Neural cell (in vitro differentiated cells): ENCODE measurements around the gene GALNT3. TPM values are rescaled to one million over a fixed set of nuclear protein-coding genes. Genes with fewer than 3 reads are reported as not detected.

Experiments
- H2AFZ ChIP-seq: fragments of 200-600, 300-800 bp; sonication (generic), shearing (Covaris generic); 2 replicates; pipeline ENCODE4 v1.6.0; 2014; ENCODE audit warnings: low read depth, mild to moderate bottlenecking, antibody characterized with exemption, low read length, moderate library complexity
- H3F3A ChIP-seq: fragments of 200-600 bp; shearing (Covaris generic); 2 replicates; pipeline ENCODE4 v1.6.1; 2016; ENCODE audit warnings: mild to moderate bottlenecking, moderate library complexity, mixed read lengths, antibody characterized with exemption, low read length; ENCODE audit not compliant: insufficient read depth, poor library complexity, severe bottlenecking
- H3K27ac ChIP-seq: fragments of 200-600, 300-800 bp; sonication (generic), shearing (Covaris generic); 2 replicates; pipeline ENCODE4 v1.5.1; 2014; ENCODE audit warnings: mild to moderate bottlenecking, low read length, moderate library complexity
- H3K27me3 ChIP-seq: fragments of 300-800, 200-600 bp; sonication (generic), shearing (Covaris generic); 2 replicates; pipeline ENCODE4 v1.6.0; 2014; ENCODE audit warnings: mild to moderate bottlenecking, low read depth, low read length, moderate library complexity; ENCODE audit not compliant: insufficient read depth
- H3K36me3 ChIP-seq: fragments of 300-800, 200-600 bp; sonication (generic), shearing (Covaris generic); 2 replicates; pipeline ENCODE4 v1.5.1; 2014; ENCODE audit warnings: mild to moderate bottlenecking, antibody characterized with exemption, low read length, moderate library complexity; ENCODE audit not compliant: insufficient read depth
- H3K4me2 ChIP-seq: fragments of 300-800, 200-600 bp; sonication (generic), shearing (Covaris generic); 2 replicates; pipeline ENCODE4 v1.6.0; 2014; ENCODE audit warnings: mild to moderate bottlenecking, low read length
- H3K4me3 ChIP-seq: fragments of 300-800, 200-600 bp; sonication (generic), shearing (Covaris generic); 2 replicates; pipeline ENCODE4 v1.5.1; 2014; ENCODE audit warnings: mild to moderate bottlenecking, low read length, moderate library complexity
- H3K79me2 ChIP-seq: fragments of 200-600 bp; shearing (Covaris generic); replicated peaks from 2 replicates; pipeline ENCODE4 v1.6.0; 2014; ENCODE audit warnings: mild to moderate bottlenecking, low read length, moderate library complexity; ENCODE audit not compliant: insufficient read depth
- H3K9ac ChIP-seq: fragments of 300-800, 200-600 bp; sonication (generic), shearing (Covaris generic); 2 replicates; pipeline ENCODE4 v1.6.1; 2016; ENCODE audit warnings: mild to moderate bottlenecking, low read length, mixed read lengths
- H3K9me2 ChIP-seq: fragments of 200-600 bp; shearing (Covaris generic); 2 replicates; pipeline ENCODE4 v1.6.1; 2016; ENCODE audit warnings: mild to moderate bottlenecking, low read length, mixed read lengths; ENCODE audit not compliant: insufficient read depth
- H3K9me3 ChIP-seq: fragments of 200-600, 300-800 bp; sonication (generic), shearing (Covaris generic); 2 replicates; pipeline ENCODE4 v1.6.1; 2016; ENCODE audit warnings: mild to moderate bottlenecking, mixed run types, low read length, moderate library complexity, mixed read lengths
- H4K20me1 ChIP-seq: fragments of 200-600 bp; shearing (Covaris generic); 2 replicates; pipeline ENCODE4 v1.6.1; 2016; ENCODE audit warnings: mild to moderate bottlenecking, mixed run types; ENCODE audit not compliant: insufficient read depth
- EP300 ChIP-seq: fragments of 450-650 bp; conservative IDR thresholded peaks from 2 replicates; pipeline ENCODE4 v1.6.1; 2014; ENCODE audit warnings: antibody characterized with exemption, mild to moderate bottlenecking, moderate library complexity; ENCODE audit not compliant: poor library complexity, severe bottlenecking
- EZH2 ChIP-seq: fragments of 200-600, 300-800 bp; shearing (Covaris generic), sonication (generic); IDR thresholded peaks from 2 replicates; pipeline ENCODE4 v1.6.1; 2014; ENCODE audit warnings: antibody characterized with exemption, low read length, borderline replicate concordance, mild to moderate bottlenecking; ENCODE audit not compliant: insufficient read depth, poor library complexity, severe bottlenecking
- MXI1 ChIP-seq: fragments of 450-650 bp; conservative IDR thresholded peaks from 2 replicates; pipeline ENCODE4 v1.6.1; 2014; ENCODE audit warnings: antibody characterized with exemption, mild to moderate bottlenecking; ENCODE audit not compliant: poor library complexity, severe bottlenecking
- POLR2AphosphoS5 ChIP-seq: IDR thresholded peaks from 2 replicates; pipeline ENCODE4 v1.6.1; 2012
- RAD21 ChIP-seq: fragments of 450-650 bp; conservative IDR thresholded peaks from 2 replicates; pipeline ENCODE4 v1.6.1; 2014; ENCODE audit warnings: antibody characterized with exemption, mild to moderate bottlenecking, moderate library complexity
- TAF1 ChIP-seq: IDR thresholded peaks from 2 replicates; pipeline ENCODE4 v1.6.1; 2012; ENCODE audit warnings: low read depth
- polyA plus RNA-seq: library from polyadenylated mRNA; depleted of rRNA; stranded (reverse); fragments of >200 nt; gene quantifications from 2 replicates; pipeline ENCODE4 v1.2.3, GENCODE V29; 2014
- TF ChIP-seq, protein P1 (sequence below): IDR thresholded peaks from 2 replicates; pipeline ENCODE4 v1.6.1; 2012; ENCODE audit warnings: borderline replicate concordance

The GALNT3 gene
- polyA plus RNA-seq, 1 donor from 2014 or later, result 3.7 TPM

DNA sequence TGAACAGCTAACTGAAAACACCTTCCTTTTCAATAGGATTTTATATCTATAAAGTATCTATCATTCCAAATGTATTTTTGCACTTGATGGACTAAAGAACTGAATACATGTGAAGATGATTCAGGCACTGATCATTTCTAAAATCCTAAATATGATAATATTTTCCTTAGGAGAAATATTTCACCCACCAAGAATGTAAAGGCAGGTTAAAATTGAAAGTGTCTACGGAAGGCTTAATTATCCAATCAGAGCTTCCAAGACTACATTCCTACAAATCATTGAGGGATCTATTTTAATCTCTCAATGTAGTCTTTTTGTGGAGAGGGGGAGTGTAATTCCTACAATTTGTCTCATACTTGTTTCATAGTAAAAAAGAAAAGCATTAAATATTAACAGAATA lies 3.6 kb downstream of the GALNT3 start:
- Histone ChIP-seq H2AFZ (no peak overlapping the region), H3K27me3 (peaks cover 37% of the 10 kb centered on the region), H3K4me2 (no peak overlapping the region), H3K4me3 (no peak overlapping the region), H3K9ac (no peak overlapping the region), H3K27ac (no peak overlapping the region), H3F3A (no peaks in the 10 kb centered on the region), H4K20me1 (no peaks in the 10 kb centered on the region), H3K79me2 (no peaks in the 10 kb centered on the region), H3K9me2 (no peaks in the 10 kb centered on the region), H3K36me3 (no peaks in the 10 kb centered on the region), H3K9me3 (no peaks in the 10 kb centered on the region)
- TF ChIP-seq MXI1 (no peak), EZH2 (no peak), RAD21 (no peak), EP300 (no peak), TAF1 (no peak)
- TF ChIP-seq, protein P1, sequence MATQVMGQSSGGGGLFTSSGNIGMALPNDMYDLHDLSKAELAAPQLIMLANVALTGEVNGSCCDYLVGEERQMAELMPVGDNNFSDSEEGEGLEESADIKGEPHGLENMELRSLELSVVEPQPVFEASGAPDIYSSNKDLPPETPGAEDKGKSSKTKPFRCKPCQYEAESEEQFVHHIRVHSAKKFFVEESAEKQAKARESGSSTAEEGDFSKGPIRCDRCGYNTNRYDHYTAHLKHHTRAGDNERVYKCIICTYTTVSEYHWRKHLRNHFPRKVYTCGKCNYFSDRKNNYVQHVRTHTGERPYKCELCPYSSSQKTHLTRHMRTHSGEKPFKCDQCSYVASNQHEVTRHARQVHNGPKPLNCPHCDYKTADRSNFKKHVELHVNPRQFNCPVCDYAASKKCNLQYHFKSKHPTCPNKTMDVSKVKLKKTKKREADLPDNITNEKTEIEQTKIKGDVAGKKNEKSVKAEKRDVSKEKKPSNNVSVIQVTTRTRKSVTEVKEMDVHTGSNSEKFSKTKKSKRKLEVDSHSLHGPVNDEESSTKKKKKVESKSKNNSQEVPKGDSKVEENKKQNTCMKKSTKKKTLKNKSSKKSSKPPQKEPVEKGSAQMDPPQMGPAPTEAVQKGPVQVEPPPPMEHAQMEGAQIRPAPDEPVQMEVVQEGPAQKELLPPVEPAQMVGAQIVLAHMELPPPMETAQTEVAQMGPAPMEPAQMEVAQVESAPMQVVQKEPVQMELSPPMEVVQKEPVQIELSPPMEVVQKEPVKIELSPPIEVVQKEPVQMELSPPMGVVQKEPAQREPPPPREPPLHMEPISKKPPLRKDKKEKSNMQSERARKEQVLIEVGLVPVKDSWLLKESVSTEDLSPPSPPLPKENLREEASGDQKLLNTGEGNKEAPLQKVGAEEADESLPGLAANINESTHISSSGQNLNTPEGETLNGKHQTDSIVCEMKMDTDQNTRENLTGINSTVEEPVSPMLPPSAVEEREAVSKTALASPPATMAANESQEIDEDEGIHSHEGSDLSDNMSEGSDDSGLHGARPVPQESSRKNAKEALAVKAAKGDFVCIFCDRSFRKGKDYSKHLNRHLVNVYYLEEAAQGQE, result no peak

DNA sequence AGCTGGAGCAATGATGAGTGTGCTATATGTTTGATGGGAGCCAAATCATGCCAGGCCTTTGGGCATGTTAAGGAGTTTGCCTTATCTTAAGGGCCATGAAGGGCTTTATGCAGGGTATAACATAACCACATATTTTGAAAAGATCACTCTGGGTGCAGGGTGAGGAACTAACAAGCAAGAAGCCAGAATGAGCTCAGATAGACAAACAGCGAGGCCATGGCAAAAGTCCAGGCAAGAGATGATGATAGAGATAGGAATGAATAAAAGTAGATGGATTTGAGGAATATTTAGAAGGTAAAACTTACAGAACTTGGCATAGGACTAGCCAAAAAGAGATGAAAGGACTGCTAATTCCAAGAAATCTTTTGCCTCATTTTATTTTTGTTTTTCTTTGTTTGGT lies 6.7 kb downstream of the GALNT3 start:
- no peak overlapping the region for H3K9ac ChIP-seq
- no peaks in the 10 kb centered on the region for H3K79me2 ChIP-seq
- no peak overlapping the region for H3K4me2 ChIP-seq
- no peaks in the 10 kb centered on the region for H3K9me2 ChIP-seq
- no peaks in the 10 kb centered on the region for H4K20me1 ChIP-seq
- no peak overlapping the region for H2AFZ ChIP-seq
- no peaks in the 10 kb centered on the region for H3F3A ChIP-seq
- H3K27ac ChIP-seq, result no peak overlapping the region
- peaks cover 6% of the 10 kb centered on the region for H3K27me3 ChIP-seq
- no peaks in the 10 kb centered on the region for H3K9me3 ChIP-seq
- no peak overlapping the region for H3K4me3 ChIP-seq
- H3K36me3 ChIP-seq, result no peaks in the 10 kb centered on the region
- TF ChIP-seq, protein P1, result no peak
- no peak for TF ChIP-seq RAD21
- TF ChIP-seq MXI1, result no peak
- TF ChIP-seq EP300, result no peak
- no peak for TF ChIP-seq POLR2AphosphoS5
